Astrocyte (in vitro differentiated cells and primary cell): Measurements from ENCODE around the gene CIDEA. TPM values are rescaled to one million over a fixed set of nuclear protein-coding genes. Genes with fewer than 3 reads are reported as not detected.

ENCODE experiments used
- DNase-seq: peaks from one replicate; pipeline ENCODE4 v3.0.0-alpha.2; 2010; ENCODE audit warnings: low read depth
- FAIRE-seq: peaks from 2 replicates; lab custom pipeline; 2011; peaks lifted over from hg19 to GRCh38; lab: Jason Lieb, UNC
- H2AFZ ChIP-seq: 2 replicates; pipeline ENCODE4 v1.6.0; 2012; ENCODE audit warnings: low read depth, low read length, inconsistent platforms
- H3K27ac ChIP-seq: 2 replicates; pipeline ENCODE4 v1.5.1; 2011; ENCODE audit warnings: low read depth, low read length, inconsistent platforms
- H3K27me3 ChIP-seq: 2 replicates; pipeline ENCODE4 v1.6.0; 2011; ENCODE audit warnings: low read length, inconsistent platforms; ENCODE audit not compliant: insufficient read depth
- H3K36me3 ChIP-seq: 2 replicates; pipeline ENCODE4 v1.5.1; 2011; ENCODE audit warnings: low read length, inconsistent platforms; ENCODE audit not compliant: insufficient read depth
- H3K4me1 ChIP-seq: 2 replicates; pipeline ENCODE4 v1.5.1; 2011; ENCODE audit warnings: low read length, inconsistent platforms; ENCODE audit not compliant: insufficient read depth
- H3K4me2 ChIP-seq: 2 replicates; pipeline ENCODE4 v1.6.0; 2012; ENCODE audit warnings: low read length, inconsistent platforms
- H3K4me3 ChIP-seq: 2 replicates; pipeline ENCODE4 v1.5.1; 2011; ENCODE audit warnings: low read depth, mild to moderate bottlenecking, low read length, inconsistent platforms; ENCODE audit not compliant: insufficient read depth
- H3K79me2 ChIP-seq: 2 replicates; pipeline ENCODE4 v1.6.0; 2012; ENCODE audit warnings: mild to moderate bottlenecking, low read length, inconsistent platforms; ENCODE audit not compliant: insufficient read depth
- H3K9ac ChIP-seq: 2 replicates; pipeline ENCODE4 v1.6.0; 2012; ENCODE audit warnings: mild to moderate bottlenecking, low read length, inconsistent platforms
- H3K9me3 ChIP-seq: 2 replicates; pipeline ENCODE4 v1.5.1; 2012; ENCODE audit warnings: low read depth, mild to moderate bottlenecking, low read length, inconsistent platforms; ENCODE audit not compliant: insufficient read depth
- H4K20me1 ChIP-seq: 2 replicates; pipeline ENCODE4 v1.6.0; 2012; ENCODE audit warnings: low read length, inconsistent platforms; ENCODE audit not compliant: insufficient read depth
- H3K27ac Mint-ChIP-seq: one replicate; pipeline ENCODE4 v1.8.0; 2021; ENCODE audit warnings: mild to moderate bottlenecking, mixed read lengths; ENCODE audit not compliant: unreplicated experiment
- H3K27me3 Mint-ChIP-seq: one replicate; pipeline ENCODE4 v1.8.0; 2021; ENCODE audit warnings: low read depth, mixed read lengths; ENCODE audit not compliant: unreplicated experiment
- H3K36me3 Mint-ChIP-seq: one replicate; pipeline ENCODE4 v1.8.0; 2021; ENCODE audit warnings: low read depth, mixed read lengths; ENCODE audit not compliant: unreplicated experiment
- H3K4me1 Mint-ChIP-seq: one replicate; pipeline ENCODE4 v1.8.0; 2021; ENCODE audit warnings: low read depth, mixed read lengths; ENCODE audit not compliant: unreplicated experiment
- H3K4me3 Mint-ChIP-seq: one replicate; pipeline ENCODE4 v1.8.0; 2021; ENCODE audit warnings: mild to moderate bottlenecking, moderate library complexity, mixed read lengths; ENCODE audit not compliant: unreplicated experiment
- H3K9me3 Mint-ChIP-seq: one replicate; pipeline ENCODE4 v1.8.0; 2021; ENCODE audit warnings: mild to moderate bottlenecking, mixed read lengths; ENCODE audit not compliant: unreplicated experiment
- CTCF ChIP-seq: IDR thresholded peaks from 2 replicates; pipeline ENCODE4 v1.5.1; 2011; ENCODE audit warnings: low read depth, mild to moderate bottlenecking, inconsistent platforms, low read length, moderate library complexity; ENCODE audit not compliant: insufficient read depth
- EZH2 ChIP-seq: IDR thresholded peaks from 2 replicates; pipeline ENCODE4 v1.6.1; 2012; ENCODE audit warnings: mild to moderate bottlenecking, low read length, inconsistent platforms; ENCODE audit not compliant: insufficient read depth
- total RNA-seq: library from RNA; stranded (reverse); gene quantifications from 2 replicates; pipeline ENCODE4 v1.2.1, GENCODE V29; 2021

Gene CIDEA
- total RNA-seq, 1 donor from 2014 or later = 0.43 TPM

GRCh38 chr18:12313530-12314245, 59.5 kb downstream of the CIDEA start:
- H2AFZ ChIP-seq = no peak overlapping the region
- Mint-ChIP-seq H3K27me3 (no peaks in the 10 kb centered on the region), H3K9me3 (peaks cover 3% of the 10 kb centered on the region), H3K27ac (peak overlapping the region; percentile 36), H3K4me3 (peak overlapping the region; percentile 67), H3K36me3 (peaks cover 44% of the 10 kb centered on the region), H3K4me1 (peaks cover 51% of the 10 kb centered on the region)
- peaks cover 93% of the 10 kb centered on the region for H4K20me1 ChIP-seq
- no peak overlapping the region for H3K4me3 ChIP-seq
- H3K79me2 ChIP-seq = peaks cover 97% of the 10 kb centered on the region
- peak overlapping the region; percentile 28 for H3K4me2 ChIP-seq
- DNase-seq (no peak), FAIRE-seq (no peak)
- H3K9me3 ChIP-seq = no peaks in the 10 kb centered on the region
- H3K27ac ChIP-seq = no peak overlapping the region
- no peak for TF ChIP-seq CTCF
- TF ChIP-seq EZH2 = no peak
- no peak overlapping the region for H3K9ac ChIP-seq
- H3K36me3 ChIP-seq = peaks cover 71% of the 10 kb centered on the region
- peaks cover 24% of the 10 kb centered on the region for H3K4me1 ChIP-seq
- no peaks in the 10 kb centered on the region for H3K27me3 ChIP-seq

- Histone ChIP-seq H3K27ac (no peak overlapping the region), H3K4me2 (peak overlapping the region; percentile 43), H3K79me2 (peaks cover 96% of the 10 kb centered on the region), H3K4me3 (no peak overlapping the region), H3K9me3 (no peaks in the 10 kb centered on the region), H3K9ac (no peak overlapping the region), H3K4me1 (peaks cover 21% of the 10 kb centered on the region), H3K36me3 (peaks cover 72% of the 10 kb centered on the region), H2AFZ (no peak overlapping the region), H4K20me1 (peaks cover 91% of the 10 kb centered on the region), H3K27me3 (no peaks in the 10 kb centered on the region)
- Mint-ChIP-seq H3K27ac (no peak overlapping the region), H3K36me3 (peaks cover 43% of the 10 kb centered on the region), H3K4me1 (peaks cover 52% of the 10 kb centered on the region), H3K9me3 (peaks cover 3% of the 10 kb centered on the region), H3K27me3 (no peaks in the 10 kb centered on the region), H3K4me3 (peak overlapping the region; percentile 40)
- DNase-seq (no peak), FAIRE-seq (no peak)
- TF ChIP-seq EZH2 (no peak), CTCF (no peak)
Observed at GRCh38 chr18:12314591-12315305, 60.6 kb downstream of the CIDEA start.

- H2AFZ ChIP-seq = no peak overlapping the region
- peaks cover 18% of the 10 kb centered on the region for H3K4me1 ChIP-seq
- H4K20me1 ChIP-seq = peaks cover 88% of the 10 kb centered on the region
- Mint-ChIP-seq H3K9me3 (peaks cover 3% of the 10 kb centered on the region), H3K36me3 (peaks cover 39% of the 10 kb centered on the region), H3K27ac (no peak overlapping the region), H3K4me1 (peaks cover 53% of the 10 kb centered on the region), H3K27me3 (no peaks in the 10 kb centered on the region), H3K4me3 (peak overlapping the region; percentile 62)
- FAIRE-seq (no peak), DNase-seq (no peak)
- H3K9me3 ChIP-seq = no peaks in the 10 kb centered on the region
- H3K36me3 ChIP-seq = peaks cover 71% of the 10 kb centered on the region
- TF ChIP-seq CTCF (no peak), EZH2 (no peak)
- H3K9ac ChIP-seq = no peak overlapping the region
- H3K4me2 ChIP-seq = peak overlapping the region; percentile 43
- peaks cover 96% of the 10 kb centered on the region for H3K79me2 ChIP-seq
- H3K27me3 ChIP-seq = no peaks in the 10 kb centered on the region
- H3K4me3 ChIP-seq = no peak overlapping the region
- H3K27ac ChIP-seq = no peak overlapping the region
Observed at GRCh38 chr18:12315490-12315889, 61.3 kb downstream of the CIDEA start.
